IPS-NIHi11 (cell line): ENCODE results near the gene LTBP3.
"Not testable (repeated sequence)": the region's sequence is repeated elsewhere in the genome, so short reads cannot be mapped to it uniquely, and the experiment has no call there.

ENCODE experiments used
- DNase-seq: peaks from one replicate; pipeline ENCODE4 v3.0.0; 2012; ENCODE audit warnings: mixed read lengths, low spot score

LTBP3 gene

GRCh38 chr11:65536412-65537295 is 21.5 kb downstream of the LTBP3 start:
- DNase-seq: no peak

- no peak for DNase-seq
These were observed 23.1 kb downstream of the LTBP3 start for GRCh38 chr11:65535102-65535501.

- DNase-seq: no peak
These were observed 25.6 kb downstream of the LTBP3 start for GRCh38 chr11:65532388-65533064.

GRCh38 chr11:65530157-65530496 is 28.0 kb downstream of the LTBP3 start:
- no peak for DNase-seq

- no peak for DNase-seq
These were observed 28.5 kb downstream of the LTBP3 start for GRCh38 chr11:65529475-65530156.

GRCh38 chr11:65528819-65529350 is 29.3 kb downstream of the LTBP3 start:
- DNase-seq: no peak

GRCh38 chr11:65526744-65527143 is 31.4 kb downstream of the LTBP3 start:
- no peak for DNase-seq

- DNase-seq: no peak
These were observed 32.3 kb downstream of the LTBP3 start for GRCh38 chr11:65525546-65526480.

GRCh38 chr11:65524741-65525545 is 33.2 kb downstream of the LTBP3 start, which contains the start of gene SCYL1:
Gene SCYL1, plus strand, starts transcription at chr11:65525083. Its CDS starts 71 bp downstream, at chr11:65525154.
- peak; percentile 94 for DNase-seq

- no peak for DNase-seq
These were observed 34.0 kb downstream of the LTBP3 start for GRCh38 chr11:65524014-65524740.

- not testable (repeated sequence) for DNase-seq
These were observed 34.6 kb downstream of the LTBP3 start for GRCh38 chr11:65523631-65523968.

- DNase-seq: not testable (repeated sequence)
These were observed 35.2 kb downstream of the LTBP3 start for GRCh38 chr11:65522718-65523630.

GRCh38 chr11:65521777-65522521 is 36.2 kb downstream of the LTBP3 start:
- not testable (repeated sequence) for DNase-seq

- not testable (repeated sequence) for DNase-seq
These were observed 39.1 kb downstream of the LTBP3 start for GRCh38 chr11:65518941-65519549.

GRCh38 chr11:65516135-65516968 is 41.8 kb downstream of the LTBP3 start:
- DNase-seq: no peak

GRCh38 chr11:65512311-65512710 is 45.8 kb downstream of the LTBP3 start:
- not testable (repeated sequence) for DNase-seq
